Uterus (tissue), 2 donors: Measurements from ENCODE around the gene PHOX2B.

ENCODE experiments used
- POLR2A ChIP-seq, 2 donors: fragments of 450-650 bp; IDR thresholded peaks; one replicate each; pipeline ENCODE4 v1.6.1; 2016; ENCODE audit warnings: antibody characterized with exemption in 2 of 2, mild to moderate bottlenecking in 1 of 2, moderate library complexity in 1 of 2
- TF ChIP-seq, protein P1 (sequence below), 4 experiments: fragments of 200-600 bp in 2 of 4; fragments of 450-650 bp in 2 of 4; sonication (generic) in 2 of 4; IDR thresholded peaks; one replicate each; pipeline ENCODE4 v1.5.1; 2016 to 2019; ENCODE audit warnings: antibody characterized with exemption in 4 of 4, mild to moderate bottlenecking in 2 of 4, moderate library complexity in 1 of 4

GRCh38 chr4:41749631-41750039 lies 1.1 kb upstream of the PHOX2B start:
- TF ChIP-seq, protein P1, sequence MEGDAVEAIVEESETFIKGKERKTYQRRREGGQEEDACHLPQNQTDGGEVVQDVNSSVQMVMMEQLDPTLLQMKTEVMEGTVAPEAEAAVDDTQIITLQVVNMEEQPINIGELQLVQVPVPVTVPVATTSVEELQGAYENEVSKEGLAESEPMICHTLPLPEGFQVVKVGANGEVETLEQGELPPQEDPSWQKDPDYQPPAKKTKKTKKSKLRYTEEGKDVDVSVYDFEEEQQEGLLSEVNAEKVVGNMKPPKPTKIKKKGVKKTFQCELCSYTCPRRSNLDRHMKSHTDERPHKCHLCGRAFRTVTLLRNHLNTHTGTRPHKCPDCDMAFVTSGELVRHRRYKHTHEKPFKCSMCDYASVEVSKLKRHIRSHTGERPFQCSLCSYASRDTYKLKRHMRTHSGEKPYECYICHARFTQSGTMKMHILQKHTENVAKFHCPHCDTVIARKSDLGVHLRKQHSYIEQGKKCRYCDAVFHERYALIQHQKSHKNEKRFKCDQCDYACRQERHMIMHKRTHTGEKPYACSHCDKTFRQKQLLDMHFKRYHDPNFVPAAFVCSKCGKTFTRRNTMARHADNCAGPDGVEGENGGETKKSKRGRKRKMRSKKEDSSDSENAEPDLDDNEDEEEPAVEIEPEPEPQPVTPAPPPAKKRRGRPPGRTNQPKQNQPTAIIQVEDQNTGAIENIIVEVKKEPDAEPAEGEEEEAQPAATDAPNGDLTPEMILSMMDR (IDR thresholded peaks at IDR 0.05): no peak
- TF ChIP-seq POLR2A (IDR thresholded peaks at IDR 0.05): no peak
